KMS-11 (cell line): ENCODE data around the gene TMEM204.

ENCODE experiments used
- H2AFZ ChIP-seq: fragments of 200-600 bp; sonication (generic); 2 replicates; pipeline ENCODE4 v1.6.1; 2016; ENCODE audit warnings: antibody characterized with exemption, mixed run types, low read depth
- H3K27ac ChIP-seq: fragments of 200-600 bp; sonication (generic); 2 replicates; pipeline ENCODE4 v1.6.1; 2016; ENCODE audit warnings: mild to moderate bottlenecking, mixed run types
- H3K27me3 ChIP-seq: fragments of 200-600 bp; sonication (generic); 2 replicates; pipeline ENCODE4 v1.6.1; 2017; ENCODE audit warnings: mild to moderate bottlenecking, low read depth, mixed run types, moderate library complexity; ENCODE audit not compliant: insufficient read depth
- H3K36me3 ChIP-seq: fragments of 200-600 bp; sonication (generic); 2 replicates; pipeline ENCODE4 v1.6.1; 2017; ENCODE audit warnings: mild to moderate bottlenecking, mixed run types; ENCODE audit not compliant: insufficient read depth
- H3K4me1 ChIP-seq: fragments of 200-600 bp; sonication (generic); 2 replicates; pipeline ENCODE4 v1.6.1; 2016; ENCODE audit warnings: mild to moderate bottlenecking, low read depth, mixed run types; ENCODE audit not compliant: poor library complexity, severe bottlenecking
- H3K4me2 ChIP-seq: fragments of 200-600 bp; sonication (generic); 2 replicates; pipeline ENCODE4 v1.7.0; 2016; ENCODE audit warnings: mild to moderate bottlenecking, mixed run types
- H3K4me3 ChIP-seq: fragments of 200-600 bp; sonication (generic); IDR thresholded peaks from 2 replicates; pipeline ENCODE4 v1.6.1; 2017; ENCODE audit warnings: low read depth, low read length, mixed read lengths; ENCODE audit not compliant: insufficient read depth
- H3K79me2 ChIP-seq: fragments of 200-600 bp; sonication (generic); 2 replicates; pipeline ENCODE4 v1.6.1; 2016; ENCODE audit warnings: low read depth, mixed run types; ENCODE audit not compliant: insufficient read depth
- H3K9ac ChIP-seq: fragments of 200-600 bp; sonication (generic); 2 replicates; pipeline ENCODE4 v1.6.1; 2016; ENCODE audit warnings: mild to moderate bottlenecking, mixed run types
- H4K20me1 ChIP-seq: fragments of 200-600 bp; sonication (generic); 2 replicates; pipeline ENCODE4 v1.6.1; 2016; ENCODE audit warnings: mild to moderate bottlenecking, mixed run types; ENCODE audit not compliant: insufficient read depth
- TF ChIP-seq, protein P1 (sequence below): fragments of 200-600 bp; sonication (generic); conservative IDR thresholded peaks from 2 replicates; pipeline ENCODE4 v1.6.1; 2017; ENCODE audit warnings: low read depth, mild to moderate bottlenecking, antibody characterized with exemption, low read length, moderate library complexity, mixed read lengths

The TMEM204 gene

DNA sequence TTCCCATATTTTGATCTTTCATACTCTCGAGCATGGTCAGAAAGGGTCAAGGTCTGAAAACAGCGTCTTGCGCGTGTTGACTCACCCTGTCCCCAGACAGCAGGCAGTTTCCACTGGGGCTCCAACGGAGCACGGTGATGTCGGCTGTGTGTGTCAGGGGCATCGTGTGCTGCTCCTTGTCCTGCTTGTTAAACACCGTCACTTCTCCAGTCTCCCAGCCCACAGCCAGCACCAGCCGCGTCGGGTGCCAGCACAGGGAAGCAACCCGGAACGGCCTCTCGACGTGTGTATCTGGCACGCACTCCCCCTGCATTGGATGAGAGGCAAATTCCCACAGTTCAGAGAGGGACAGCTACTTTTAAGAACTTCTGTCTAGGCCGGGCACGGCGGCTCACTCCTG, 68.8 kb downstream of the TMEM204 start:
- Histone ChIP-seq H3K4me2 (no peak overlapping the region), H3K36me3 (no peaks in the 10 kb centered on the region), H2AFZ (no peak overlapping the region), H4K20me1 (no peaks in the 10 kb centered on the region), H3K9ac (no peak overlapping the region), H3K27ac (no peak overlapping the region), H3K4me3 (no peak overlapping the region), H3K79me2 (no peaks in the 10 kb centered on the region), H3K27me3 (no peaks in the 10 kb centered on the region), H3K4me1 (no peaks in the 10 kb centered on the region)
- TF ChIP-seq, protein P1, sequence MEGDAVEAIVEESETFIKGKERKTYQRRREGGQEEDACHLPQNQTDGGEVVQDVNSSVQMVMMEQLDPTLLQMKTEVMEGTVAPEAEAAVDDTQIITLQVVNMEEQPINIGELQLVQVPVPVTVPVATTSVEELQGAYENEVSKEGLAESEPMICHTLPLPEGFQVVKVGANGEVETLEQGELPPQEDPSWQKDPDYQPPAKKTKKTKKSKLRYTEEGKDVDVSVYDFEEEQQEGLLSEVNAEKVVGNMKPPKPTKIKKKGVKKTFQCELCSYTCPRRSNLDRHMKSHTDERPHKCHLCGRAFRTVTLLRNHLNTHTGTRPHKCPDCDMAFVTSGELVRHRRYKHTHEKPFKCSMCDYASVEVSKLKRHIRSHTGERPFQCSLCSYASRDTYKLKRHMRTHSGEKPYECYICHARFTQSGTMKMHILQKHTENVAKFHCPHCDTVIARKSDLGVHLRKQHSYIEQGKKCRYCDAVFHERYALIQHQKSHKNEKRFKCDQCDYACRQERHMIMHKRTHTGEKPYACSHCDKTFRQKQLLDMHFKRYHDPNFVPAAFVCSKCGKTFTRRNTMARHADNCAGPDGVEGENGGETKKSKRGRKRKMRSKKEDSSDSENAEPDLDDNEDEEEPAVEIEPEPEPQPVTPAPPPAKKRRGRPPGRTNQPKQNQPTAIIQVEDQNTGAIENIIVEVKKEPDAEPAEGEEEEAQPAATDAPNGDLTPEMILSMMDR: no peak
